CD8-positive, alpha-beta memory T cell (primary cell): ENCODE results near the gene KIF19. TPM values are rescaled to one million over a fixed set of nuclear protein-coding genes. Genes with fewer than 3 reads are reported as not detected.
"Not testable (repeated sequence)": the region's sequence is repeated elsewhere in the genome, so short reads cannot be mapped to it uniquely, and the experiment has no call there.

Experiments used
- CTCF ChIA-PET: fragments of 350-600 bp; sonication (Branson Sonifier 250); formaldehyde crosslinking; loops from one replicate; lab custom pipeline; 2021; ENCODE audit warnings: antibody characterized with exemption; lab: Charles Lee
- POLR2A ChIA-PET: fragments of 350-600 bp; sonication (Branson Sonifier 250); formaldehyde crosslinking; loops from one replicate; lab custom pipeline; 2021; ENCODE audit warnings: antibody characterized with exemption; lab: Charles Lee
- DNase-seq, 5 donors: peaks; one replicate each; pipeline versions ENCODE4 v3.0.0 to v3.0.0-alpha.2; 2020 to 2022; ENCODE audit warnings: mixed read lengths in 1 of 5
- H3K27ac ChIP-seq: one replicate; pipeline ENCODE4 v1.7.0; 2013; ENCODE audit warnings: low read depth, mild to moderate bottlenecking, low read length, moderate library complexity
- H3K27me3 ChIP-seq: 2 replicates; pipeline ENCODE4 v1.7.0; 2013; ENCODE audit warnings: low read length, mild to moderate bottlenecking; ENCODE audit not compliant: insufficient read depth, poor library complexity, severe bottlenecking
- H3K36me3 ChIP-seq: 2 replicates; pipeline ENCODE4 v1.7.0; 2013; ENCODE audit warnings: mild to moderate bottlenecking, low read length, moderate library complexity; ENCODE audit not compliant: insufficient read depth
- H3K4me1 ChIP-seq: 2 replicates; pipeline ENCODE4 v1.7.0; 2013; ENCODE audit warnings: mild to moderate bottlenecking, low read length, moderate library complexity; ENCODE audit not compliant: insufficient read depth
- H3K4me3 ChIP-seq: 2 replicates; pipeline ENCODE4 v1.7.0; 2013; ENCODE audit warnings: mild to moderate bottlenecking, low read length
- H3K9me3 ChIP-seq: 2 replicates; pipeline ENCODE4 v1.7.0; 2013; ENCODE audit warnings: mild to moderate bottlenecking, low read length
- H3K27ac Mint-ChIP-seq, 8 donors: one replicate each; pipeline ENCODE4 v1.8.0; 2020 to 2021; ENCODE audit warnings: mixed read lengths in 8 of 8, mild to moderate bottlenecking in 6 of 8, inconsistent platforms in 3 of 8, moderate library complexity in 3 of 8
- H3K27me3 Mint-ChIP-seq, 2 donors: one replicate each; pipeline ENCODE4 v1.8.0; 2020 to 2021; ENCODE audit warnings: mixed read lengths in 2 of 2, mild to moderate bottlenecking in 1 of 2, moderate library complexity in 1 of 2
- H3K36me3 Mint-ChIP-seq, 3 donors: one replicate each; pipeline ENCODE4 v1.8.0; 2020 to 2021; ENCODE audit warnings: mixed read lengths in 3 of 3, inconsistent platforms in 1 of 3, mild to moderate bottlenecking in 1 of 3
- H3K4me1 Mint-ChIP-seq, 3 donors: one replicate each; pipeline ENCODE4 v1.8.0; 2020 to 2021; ENCODE audit warnings: mixed read lengths in 3 of 3, inconsistent platforms in 1 of 3, mild to moderate bottlenecking in 1 of 3
- H3K4me3 Mint-ChIP-seq, 7 donors: one replicate each; pipeline ENCODE4 v1.8.0; 2020 to 2021; ENCODE audit warnings: mixed read lengths in 7 of 7, mild to moderate bottlenecking in 6 of 7, moderate library complexity in 4 of 7, inconsistent platforms in 2 of 7
- H3K9me3 Mint-ChIP-seq, 5 donors: one replicate each; pipeline ENCODE4 v1.8.0; 2020 to 2022; ENCODE audit warnings: mixed read lengths in 5 of 5, mild to moderate bottlenecking in 3 of 5, moderate library complexity in 2 of 5, inconsistent platforms in 1 of 5
- polyA plus RNA-seq: library from polyadenylated mRNA; unstranded; fragments of 300-500 nt; fragmentation: Illumina TruSeq; gene quantifications from one replicate; pipeline ENCODE4 v1.2.3, GENCODE V29; 2021
- total RNA-seq, 2 experiments: library from RNA; stranded (reverse); gene quantifications; one replicate each; pipeline ENCODE4 v1.2.3, GENCODE V29; 2021

The KIF19 gene
- under 1 TPM; 0.20 to 0.24 TPM for total RNA-seq
- polyA plus RNA-seq, result 3.4 TPM

- Mint-ChIP-seq H3K9me3 (no peaks in the 10 kb centered on the region), H3K27me3 (peaks cover 0 to 4% of the 10 kb centered on the region in 2 donors), H3K36me3 (no peaks in the 10 kb centered on the region), H3K4me1 (peaks cover 22 to 41% (median 22%) of the 10 kb centered on the region in 3 donors), H3K4me3 (peak within 1 kb of the TSS; percentile 64 to 86 (median 68)), H3K27ac (peak within 1 kb of the TSS in 4 of 8 donors; percentile 10 to 89 (median 58))
- H3K36me3 ChIP-seq, result no peaks in the 10 kb centered on the region
- peak in 4 of 5 donors; percentile 42 to 64 (median 53) for DNase-seq
- no peak within 1 kb of the TSS for H3K27ac ChIP-seq
- ChIA-PET CTCF (no interaction called here), POLR2A (interaction anchor here (0.6 kb wide), 1 partner anchor 20 kb away, joined by 3 read pairs; no protein-coding TSS in a partner anchor)
- H3K4me1 ChIP-seq, result peaks cover 24% of the 10 kb centered on the region
- H3K4me3 ChIP-seq, result peak within 1 kb of the TSS; percentile 37
- no peaks in the 10 kb centered on the region for H3K9me3 ChIP-seq
- H3K27me3 ChIP-seq, result no peaks in the 10 kb centered on the region
Measured at GRCh38 chr17:74325743-74326379, at the start of gene KIF19. Gene KIF19, plus strand, starts transcription at chr17:74326226. Its CDS starts 124 bp downstream, at chr17:74326350.

- Histone ChIP-seq H3K27me3 (no peaks in the 10 kb centered on the region), H3K4me3 (no peak overlapping the region), H3K27ac (no peak overlapping the region), H3K36me3 (no peaks in the 10 kb centered on the region), H3K9me3 (no peaks in the 10 kb centered on the region), H3K4me1 (peaks cover 41% of the 10 kb centered on the region)
- Mint-ChIP-seq H3K27ac (peak overlapping the region in 7 of 8 donors; percentile 0 to 89 (median 56)), H3K9me3 (no peaks in the 10 kb centered on the region), H3K27me3 (peaks cover 4 to 10% of the 10 kb centered on the region in 2 donors), H3K4me1 (peaks cover 40 to 70% (median 54%) of the 10 kb centered on the region in 3 donors), H3K4me3 (no peak overlapping the region), H3K36me3 (no peaks in the 10 kb centered on the region)
- POLR2A ChIA-PET, result no interaction called here
- CTCF ChIA-PET, result interaction anchor here (2.3 kb wide), 2 partner anchors 20 to 24 kb away, joined by 5 to 8 read pairs; no protein-coding TSS in a partner anchor
- DNase-seq, result no peak
Measured at GRCh38 chr17:74276541-74277009, 49.5 kb upstream of the KIF19 start.

GRCh38 chr17:74277935-74278334 is 48.1 kb upstream of the KIF19 start:
- no peak for DNase-seq
- Mint-ChIP-seq H3K27ac (peak overlapping the region in 6 of 8 donors; percentile 46 to 85 (median 66)), H3K9me3 (no peaks in the 10 kb centered on the region), H3K36me3 (no peaks in the 10 kb centered on the region), H3K4me1 (peaks cover 48 to 80% (median 64%) of the 10 kb centered on the region in 3 donors), H3K27me3 (peaks cover 1 to 8% of the 10 kb centered on the region in 2 donors), H3K4me3 (peak overlapping the region in 1 of 7 donors; percentile 40)
- Histone ChIP-seq H3K4me3 (no peak overlapping the region), H3K36me3 (no peaks in the 10 kb centered on the region), H3K9me3 (no peaks in the 10 kb centered on the region), H3K4me1 (peaks cover 55% of the 10 kb centered on the region), H3K27me3 (no peaks in the 10 kb centered on the region), H3K27ac (no peak overlapping the region)
- POLR2A ChIA-PET, result interaction anchor here (0.7 kb wide), 1 partner anchor 1794 kb away, joined by 3 read pairs; the partner anchor contains the start of gene SRP68
- CTCF ChIA-PET, result interaction anchor here (2.3 kb wide), 1 partner anchor 18 kb away, joined by 8 read pairs; no protein-coding TSS in a partner anchor

- CTCF ChIA-PET, result interaction anchor here (8.3 kb wide), 1 partner anchor 16 kb away, joined by 52 read pairs; no protein-coding TSS in a partner anchor
Measured at GRCh38 chr17:74279617-74280016, 46.4 kb upstream of the KIF19 start.

GRCh38 chr17:74280093-74280513 is 45.9 kb upstream of the KIF19 start:
- no peaks in the 10 kb centered on the region for H3K27me3 ChIP-seq
- ChIA-PET CTCF (interaction anchor here (2.6 to 8.3 kb wide), 3 partner anchors 15 to 77 kb away, joined by 8 to 52 read pairs (median 15); partner anchors contain the start of genes RPL38 and TTYH2), POLR2A (interaction anchor here (0.9 to 1.3 kb wide), 2 partner anchors 67 to 76 kb away, joined by 3 to 6 read pairs; partner anchors contain the start of gene TTYH2)
- Mint-ChIP-seq H3K9me3 (no peaks in the 10 kb centered on the region), H3K27me3 (no peaks in the 10 kb centered on the region), H3K4me3 (peak overlapping the region in 6 of 7 donors; percentile 9 to 61 (median 44)), H3K27ac (peak overlapping the region; percentile 77 to 99 (median 96)), H3K36me3 (no peaks in the 10 kb centered on the region), H3K4me1 (peaks cover 40 to 79% (median 58%) of the 10 kb centered on the region in 3 donors)
- peak overlapping the region; percentile 36 for H3K4me3 ChIP-seq
- no peaks in the 10 kb centered on the region for H3K36me3 ChIP-seq
- peaks cover 60% of the 10 kb centered on the region for H3K4me1 ChIP-seq
- no peaks in the 10 kb centered on the region for H3K9me3 ChIP-seq
- H3K27ac ChIP-seq, result peak overlapping the region; percentile 88
- DNase-seq, result peak in 4 of 5 donors; percentile 46 to 73 (median 59)

More at GRCh38 chr17:74279617-74280016, 46.4 kb upstream of the KIF19 start:
- not testable (repeated sequence) for H3K36me3 ChIP-seq, H3K27me3 ChIP-seq, H3K9me3 Mint-ChIP-seq, H3K9me3 ChIP-seq, H3K27me3 Mint-ChIP-seq, H3K36me3 Mint-ChIP-seq, DNase-seq
- H3K4me1 ChIP-seq, result peaks cover 60% of the 10 kb centered on the region
- peak overlapping the region; percentile 88 for H3K27ac ChIP-seq
- H3K4me3 ChIP-seq, result peak overlapping the region; percentile 34
- peak overlapping the region; percentile 77 to 99 (median 96) for H3K27ac Mint-ChIP-seq
- peaks cover 40 to 79% (median 58%) of the 10 kb centered on the region in 3 donors for H3K4me1 Mint-ChIP-seq
- H3K4me3 Mint-ChIP-seq, result peak overlapping the region in 5 of 7 donors; percentile 9 to 61 (median 37)
- POLR2A ChIA-PET, result interaction anchor here (0.9 to 1.3 kb wide), 2 partner anchors 66 to 76 kb away, joined by 3 to 6 read pairs; partner anchors contain the start of gene TTYH2

- Mint-ChIP-seq H3K27ac (peak overlapping the region; percentile 72 to 100 (median 98)), H3K9me3 (no peaks in the 10 kb centered on the region), H3K4me3 (peak overlapping the region in 1 of 7 donors; percentile 3), H3K27me3 (no peaks in the 10 kb centered on the region), H3K4me1 (peaks cover 39 to 73% (median 52%) of the 10 kb centered on the region in 3 donors), H3K36me3 (no peaks in the 10 kb centered on the region)
- CTCF ChIA-PET, result interaction anchor here (0.9 to 8.3 kb wide), 7 partner anchors 14 to 78 kb away, joined by 3 to 52 read pairs (median 4); partner anchors contain the start of genes RPL38 and TTYH2
- POLR2A ChIA-PET, result no interaction called here
- Histone ChIP-seq H3K27ac (peak overlapping the region; percentile 71), H3K4me1 (peaks cover 59% of the 10 kb centered on the region), H3K9me3 (no peaks in the 10 kb centered on the region), H3K36me3 (no peaks in the 10 kb centered on the region), H3K27me3 (no peaks in the 10 kb centered on the region), H3K4me3 (no peak overlapping the region)
- no peak for DNase-seq
Measured at GRCh38 chr17:74281799-74282198, 44.2 kb upstream of the KIF19 start.

- peak overlapping the region; percentile 71 for H3K27ac ChIP-seq
- DNase-seq, H3K36me3 Mint-ChIP-seq, H3K27me3 ChIP-seq, H3K9me3 ChIP-seq, H3K36me3 ChIP-seq, H3K4me3 ChIP-seq, POLR2A ChIA-PET, H3K27me3 Mint-ChIP-seq, H3K9me3 Mint-ChIP-seq: not testable (repeated sequence)
- peaks cover 59% of the 10 kb centered on the region for H3K4me1 ChIP-seq
- CTCF ChIA-PET, result interaction anchor here (0.9 to 8.3 kb wide), 7 partner anchors 13 to 79 kb away, joined by 3 to 52 read pairs (median 4); partner anchors contain the start of genes RPL38 and TTYH2
- Mint-ChIP-seq H3K27ac (peak overlapping the region; percentile 72 to 100 (median 98)), H3K4me1 (peaks cover 42 to 76% (median 55%) of the 10 kb centered on the region in 3 donors), H3K4me3 (peak overlapping the region in 5 of 7 donors; percentile 33 to 87 (median 76))
Measured at GRCh38 chr17:74282274-74282586, 43.8 kb upstream of the KIF19 start.
